Tongue (tissue), 2 donors: Measurements from ENCODE around the gene RELL2. TPM values are rescaled to one million over a fixed set of nuclear protein-coding genes. Genes with fewer than 3 reads are reported as not detected.
"Not testable (repeated sequence)": the region's sequence is repeated elsewhere in the genome, so short reads cannot be mapped to it uniquely, and the experiment has no call there.

ENCODE experiments used
- DNase-seq: peaks from one replicate; pipeline ENCODE4 v3.0.0-alpha.2; 2015
- total RNA-seq: library from RNA; depleted of rRNA; stranded (reverse); fragments of >200 nt; gene quantifications from one replicate; pipeline ENCODE4 v1.2.3, GENCODE V29; 2014

The RELL2 gene, protein sequence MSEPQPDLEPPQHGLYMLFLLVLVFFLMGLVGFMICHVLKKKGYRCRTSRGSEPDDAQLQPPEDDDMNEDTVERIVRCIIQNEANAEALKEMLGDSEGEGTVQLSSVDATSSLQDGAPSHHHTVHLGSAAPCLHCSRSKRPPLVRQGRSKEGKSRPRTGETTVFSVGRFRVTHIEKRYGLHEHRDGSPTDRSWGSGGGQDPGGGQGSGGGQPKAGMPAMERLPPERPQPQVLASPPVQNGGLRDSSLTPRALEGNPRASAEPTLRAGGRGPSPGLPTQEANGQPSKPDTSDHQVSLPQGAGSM
- 0.82 TPM for total RNA-seq

DNA sequence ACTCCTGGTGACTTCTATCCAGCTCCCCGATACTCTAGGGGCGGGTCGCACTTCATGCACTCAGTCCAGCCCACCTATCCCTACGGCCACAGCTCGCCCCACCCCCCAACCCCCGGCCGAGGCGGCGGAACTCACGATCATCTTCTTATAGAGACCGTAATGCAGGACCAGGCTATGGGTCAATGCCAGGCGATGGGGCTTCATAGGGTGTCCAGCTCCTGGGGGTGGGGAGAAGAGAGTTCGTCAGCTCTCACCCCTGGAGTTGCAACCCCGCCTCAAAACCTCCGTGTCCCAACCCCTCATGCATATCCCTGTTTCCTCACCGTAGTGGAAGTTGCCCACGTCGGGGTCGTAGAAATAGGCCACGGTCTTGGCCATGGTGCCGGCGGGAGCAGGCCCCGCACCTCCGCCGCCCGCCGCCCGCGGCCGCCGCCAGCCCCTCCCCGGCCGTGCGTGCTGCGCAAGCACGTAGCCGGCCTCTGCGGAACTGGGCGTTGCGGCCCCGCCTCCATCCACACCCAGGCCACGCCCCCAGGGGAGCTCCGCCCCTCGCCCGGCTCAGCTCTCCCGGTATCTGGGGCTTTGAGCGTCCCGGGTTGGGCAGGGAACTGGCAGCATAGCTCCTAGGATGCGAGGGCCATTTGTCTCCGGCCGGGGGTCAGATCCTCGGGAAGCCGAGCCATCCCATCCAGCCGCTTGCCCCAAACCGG, at the start of gene RELL2, which contains the start of gene HDAC3:
Gene RELL2 (plus strand): TSS at position 585 of the 710 bp plus-strand sequence. CDS start 1,229 bp downstream, outside the sequence.
Gene HDAC3 (minus strand): TSS at position 437 of the 710 bp plus-strand sequence. CDS start 59 bp downstream, at position 378.
- peak; percentile 96 for DNase-seq

- DNase-seq, result no peak
These were observed 46.7 kb upstream of the RELL2 start for GRCh38 chr5:141590127-141590526.

GRCh38 chr5:141596867-141597266, 39.9 kb upstream of the RELL2 start:
- no peak for DNase-seq

DNA sequence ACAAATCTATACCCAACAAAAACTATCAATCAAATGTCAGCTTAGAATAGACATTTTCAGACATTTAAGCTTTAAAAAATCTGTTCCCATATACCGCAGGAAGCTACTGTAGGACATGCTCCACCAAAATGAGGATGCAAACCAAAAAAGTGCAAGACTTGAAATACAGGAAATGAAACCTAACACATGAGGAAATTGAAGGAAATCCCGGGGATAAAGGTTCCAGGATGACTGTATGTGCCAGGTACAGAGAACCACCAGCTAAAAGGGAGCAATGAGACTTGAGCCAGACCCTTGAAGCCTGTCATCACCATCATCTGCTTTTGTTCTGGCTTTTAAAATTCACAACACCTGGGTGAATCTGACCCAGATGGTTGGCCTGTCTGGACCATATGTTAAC, 39.4 kb upstream of the RELL2 start:
- no peak for DNase-seq

GRCh38 chr5:141597814-141598213, 39.0 kb upstream of the RELL2 start:
- no peak for DNase-seq

DNA sequence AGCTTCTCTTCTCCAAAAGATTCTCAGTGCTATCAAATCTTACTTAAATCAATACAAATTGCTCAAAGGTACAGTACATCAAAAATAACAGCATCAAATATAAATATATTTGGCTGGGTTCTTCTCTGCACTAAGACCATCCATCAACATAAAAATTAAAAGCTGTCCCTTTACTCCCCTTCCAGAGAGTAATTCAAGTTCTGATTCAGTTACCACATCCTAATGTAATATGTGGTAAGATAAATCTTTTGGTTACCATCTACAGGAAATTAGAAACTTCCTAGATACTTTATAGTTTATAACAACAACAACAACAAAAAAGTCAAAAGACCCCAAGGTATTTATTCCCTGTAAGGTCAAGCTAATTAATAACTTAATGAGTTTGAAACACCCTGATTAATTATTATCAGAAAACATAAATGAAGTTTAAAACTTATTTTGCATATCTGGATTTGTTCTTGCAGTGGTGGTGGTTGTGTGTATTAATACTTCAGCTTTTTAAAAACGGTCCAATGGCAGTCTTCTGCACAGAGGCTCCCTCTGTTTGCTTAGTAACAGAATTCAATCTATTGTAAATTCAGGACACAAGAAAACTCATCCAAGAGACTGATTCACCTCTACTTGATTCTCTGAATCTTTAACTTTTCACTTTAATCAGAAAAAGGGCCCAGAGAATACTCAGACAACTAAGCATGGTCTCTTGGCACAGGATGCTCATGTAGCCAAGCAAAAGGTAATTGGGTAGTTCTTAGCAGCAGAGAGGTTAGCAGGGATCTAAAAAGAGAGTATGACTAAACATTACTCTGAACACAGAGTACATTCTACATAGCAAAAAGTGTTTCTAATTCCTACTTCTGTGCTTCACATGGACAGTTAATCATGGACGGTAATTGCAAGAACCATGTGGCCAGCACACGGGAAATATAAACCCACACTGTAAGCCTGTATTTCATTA, 38.1 kb upstream of the RELL2 start:
- no peak for DNase-seq

DNA sequence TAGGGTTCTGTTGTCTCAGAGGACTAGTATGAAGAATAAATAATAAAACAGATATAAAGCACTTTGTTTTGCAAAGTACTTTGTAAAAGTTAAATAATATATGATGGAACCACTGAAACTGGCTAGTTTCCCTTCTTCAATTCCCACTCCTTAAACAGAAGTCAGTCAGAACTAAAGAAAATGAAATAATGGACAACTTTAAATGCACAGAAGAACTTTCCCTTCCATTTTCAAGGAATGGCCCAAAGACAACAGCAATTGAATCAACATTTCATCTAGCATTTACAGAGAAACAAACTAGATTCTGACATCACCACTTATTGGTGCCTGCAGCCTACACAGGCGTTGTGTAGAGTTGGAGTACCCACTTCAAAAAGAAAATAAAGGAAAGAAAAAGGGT, 34.2 kb upstream of the RELL2 start:
- no peak for DNase-seq

DNA sequence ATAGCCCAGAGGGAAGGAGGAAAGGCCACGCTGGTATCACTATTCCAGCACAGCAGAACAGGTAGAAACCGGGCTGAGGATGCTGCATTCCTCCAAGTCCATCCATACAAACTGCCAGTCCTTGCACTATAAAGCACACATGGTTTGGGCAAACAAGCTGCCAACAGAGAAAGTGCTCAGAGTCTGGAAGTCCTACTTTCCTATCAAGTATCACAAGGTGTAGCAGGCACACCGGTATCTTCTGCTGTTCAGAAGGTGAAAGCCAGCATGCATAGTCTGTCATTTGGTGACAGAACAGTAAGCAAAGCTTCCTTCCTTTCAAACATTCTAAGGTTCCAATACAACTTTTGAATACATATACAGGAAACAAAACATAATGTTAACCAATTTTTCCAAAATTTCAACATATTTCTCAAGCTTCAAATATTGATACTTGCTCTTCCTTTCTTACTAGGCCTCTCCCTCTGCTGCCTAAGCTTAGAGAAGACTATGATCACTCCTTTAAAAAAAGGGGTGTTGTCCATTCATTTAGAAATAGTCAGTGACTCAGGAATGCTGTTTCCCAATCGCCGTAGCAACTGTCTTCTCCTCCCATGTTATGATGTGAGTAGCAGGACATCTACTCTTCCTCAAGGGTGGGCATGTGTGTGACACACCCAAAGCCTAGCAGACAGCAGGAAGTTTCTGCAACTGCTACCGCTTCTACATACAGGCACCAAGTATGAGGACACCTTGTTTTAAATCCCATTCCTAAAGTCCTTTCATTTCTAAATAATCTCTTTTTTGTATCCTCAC, 32.7 kb upstream of the RELL2 start:
- DNase-seq, result peak; percentile 60

- DNase-seq, result no peak
These were observed 31.1 kb upstream of the RELL2 start for GRCh38 chr5:141605523-141606277.

DNA sequence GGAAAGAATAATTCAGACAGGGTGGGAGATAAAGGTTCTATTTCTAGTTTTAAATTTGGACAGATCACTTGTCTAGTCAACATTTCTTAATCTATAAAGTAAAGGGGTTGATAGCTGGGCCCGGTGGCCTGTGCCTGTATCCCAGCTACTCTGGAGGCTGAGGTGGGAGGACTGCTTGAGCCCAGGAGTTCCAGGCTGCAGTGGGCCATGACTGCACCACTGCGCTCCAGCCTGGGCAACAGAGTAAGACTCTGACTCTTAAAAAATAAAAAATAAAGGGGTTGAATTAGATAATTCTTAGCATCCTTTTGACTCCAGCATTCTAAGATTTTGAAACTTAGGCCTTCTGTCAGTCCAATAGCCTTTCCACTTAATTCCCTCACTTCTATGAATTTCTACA, 28.8 kb upstream of the RELL2 start:
- DNase-seq, result no peak

DNA sequence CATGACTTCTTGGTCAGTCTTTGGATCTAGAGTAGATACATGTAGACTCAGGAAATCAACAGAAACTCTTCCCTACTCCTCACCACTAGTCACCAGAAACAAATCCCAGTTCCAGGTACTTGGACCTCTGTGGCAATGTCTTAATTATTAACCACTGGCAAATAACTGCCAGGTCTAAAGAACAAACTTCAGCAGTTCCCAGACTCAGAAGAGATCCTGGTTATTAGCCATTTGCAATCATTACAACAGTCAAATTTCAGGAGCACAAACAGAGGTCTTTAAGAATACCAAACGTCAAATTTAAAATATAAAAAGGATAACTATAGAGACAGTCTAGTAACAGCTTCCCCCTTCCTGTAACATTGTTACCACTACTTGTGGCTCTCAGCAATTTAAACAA, 28.2 kb upstream of the RELL2 start:
- no peak for DNase-seq

- DNase-seq, result no peak
These were observed 27.8 kb upstream of the RELL2 start for GRCh38 chr5:141609044-141609443.

DNA sequence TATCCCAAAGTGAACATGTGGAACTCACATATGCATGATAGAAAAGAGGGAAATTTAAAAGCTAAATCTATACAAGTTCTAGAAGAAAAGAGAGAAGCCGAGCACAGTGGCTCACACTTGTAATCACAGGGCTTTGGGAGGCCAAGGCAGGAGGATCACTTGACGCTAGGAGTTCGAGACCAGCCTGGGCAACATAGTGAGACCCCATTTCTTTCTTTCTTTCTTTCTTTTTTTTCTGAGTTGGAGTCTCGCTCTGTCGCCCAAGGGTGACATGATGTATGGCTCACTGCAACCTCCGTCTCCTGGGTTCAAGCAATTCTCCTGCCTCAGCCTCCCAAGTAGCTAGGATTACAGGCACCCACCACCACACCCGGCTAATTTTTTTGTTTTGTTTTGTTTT, 26.9 kb upstream of the RELL2 start:
- not testable (repeated sequence) for DNase-seq

DNA sequence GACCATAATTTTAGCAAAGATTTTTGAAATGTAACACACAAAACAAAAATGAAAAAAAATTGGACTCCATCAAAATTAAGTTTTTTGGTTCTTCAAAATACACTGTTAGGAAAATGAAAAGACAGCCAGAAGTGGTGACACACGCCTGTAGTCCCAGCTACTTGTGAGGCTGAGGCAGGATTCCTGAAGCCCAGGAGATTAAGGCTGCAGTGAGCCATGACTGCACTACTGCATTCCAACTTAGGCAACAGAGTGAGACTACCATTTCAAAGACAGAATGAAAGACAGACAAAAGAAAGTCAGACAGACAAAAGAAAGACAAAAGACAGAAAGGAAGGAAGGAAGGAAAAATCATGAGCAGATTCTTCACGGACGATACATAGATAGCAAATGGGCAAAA, 25.5 kb upstream of the RELL2 start:
- no peak for DNase-seq

- DNase-seq, result no peak
These were observed 23.5 kb upstream of the RELL2 start for GRCh38 chr5:141613344-141613743.

DNA sequence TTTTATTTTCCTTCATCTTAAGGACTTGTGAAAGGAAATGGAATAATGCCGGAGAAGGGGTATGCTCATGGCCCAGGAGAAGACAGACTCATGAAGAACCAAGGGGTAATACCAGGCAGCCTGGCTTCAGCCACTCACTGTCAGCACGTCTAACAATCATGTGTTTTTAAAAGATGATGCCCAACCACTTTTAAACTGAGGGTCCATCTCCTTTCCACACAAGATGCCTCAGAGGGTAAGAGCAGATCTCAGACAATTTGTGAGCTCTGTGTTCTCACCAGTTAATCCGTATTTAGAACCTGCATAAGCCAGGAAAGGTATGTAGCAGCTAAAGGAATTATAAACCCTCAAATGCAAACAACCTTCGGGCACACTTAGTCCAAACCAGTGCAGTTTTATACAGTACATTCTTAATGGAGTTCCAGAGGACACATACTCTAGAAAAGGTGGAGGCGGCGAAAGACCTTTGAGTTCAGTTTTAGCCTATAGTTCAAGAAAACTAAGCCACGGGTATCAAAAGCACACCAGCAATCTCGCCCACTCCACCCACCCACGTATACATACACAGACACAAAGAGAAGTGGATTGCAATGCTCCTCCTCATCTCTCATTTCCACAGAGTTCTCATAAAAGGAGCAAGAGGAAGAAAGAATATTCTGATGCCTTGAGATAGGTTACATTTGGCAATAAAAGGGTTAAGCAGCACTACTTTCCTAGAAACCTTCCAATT, 20.6 kb upstream of the RELL2 start:
- no peak for DNase-seq

GRCh38 chr5:141617128-141617527, 19.7 kb upstream of the RELL2 start:
- DNase-seq, result no peak

DNA sequence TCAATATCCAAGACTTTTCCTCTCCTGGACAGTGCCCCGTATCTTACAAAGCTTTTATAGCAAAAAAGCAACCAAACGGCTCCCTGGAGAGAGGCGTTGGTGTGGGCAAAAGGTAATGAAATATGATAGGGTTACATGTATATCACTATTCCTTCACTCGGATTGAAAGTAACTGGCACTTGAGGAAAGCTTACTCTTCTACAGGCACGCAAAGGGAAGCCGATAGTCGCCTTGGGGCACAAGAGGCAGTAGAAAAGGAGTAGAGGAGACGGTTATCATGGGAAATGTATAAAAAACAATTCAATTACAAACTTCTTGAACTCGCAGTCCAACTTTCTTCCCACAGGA, 19.1 kb upstream of the RELL2 start:
- no peak for DNase-seq

DNA sequence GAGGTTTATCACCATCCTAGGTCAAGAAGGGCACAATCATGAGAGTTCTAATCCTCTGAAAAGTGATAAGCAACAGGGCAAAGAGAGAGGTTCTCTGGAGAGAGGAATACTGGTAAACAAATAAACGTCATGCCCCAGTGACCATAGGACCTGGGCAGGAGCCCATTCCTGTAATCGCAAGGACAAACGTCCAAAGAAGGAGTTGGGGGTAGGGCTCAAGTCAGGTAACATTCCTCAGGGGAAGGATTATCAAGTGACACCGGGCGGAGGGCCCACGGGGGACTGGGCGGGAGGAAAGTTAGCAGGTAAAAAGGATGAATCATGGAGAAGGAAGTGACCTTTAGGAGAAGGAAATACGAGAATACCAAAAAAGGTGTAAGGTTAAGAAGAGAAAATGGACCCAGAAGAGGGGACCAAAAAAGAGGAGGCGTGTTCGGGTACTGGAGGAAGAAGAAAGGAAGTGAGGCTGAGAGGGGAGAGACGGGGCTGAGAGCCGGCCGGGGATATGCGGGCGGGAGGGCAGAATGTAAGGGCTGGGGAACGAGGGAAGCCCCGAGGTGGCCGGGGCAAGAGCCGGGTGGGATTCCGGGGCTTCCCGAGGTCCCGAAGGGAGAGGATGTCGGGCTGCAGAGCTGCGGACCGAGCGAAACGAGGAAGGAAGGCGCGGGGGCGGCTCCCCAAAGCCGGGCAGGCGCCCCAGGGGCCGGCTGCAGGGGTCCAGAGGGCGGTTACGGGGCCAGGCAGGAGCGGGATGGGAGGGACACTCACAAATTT, 18.6 kb upstream of the RELL2 start:
- peak; percentile 43 for DNase-seq
